HG03571 (cell line): ENCODE results near the gene SMYD2.

Experiments
- ATAC-seq: cut with Tn5 transposase; IDR thresholded peaks from one replicate; pipeline ENCODE4 v1.9.1; 2021; ENCODE audit not compliant: unreplicated experiment

Gene SMYD2

DNA sequence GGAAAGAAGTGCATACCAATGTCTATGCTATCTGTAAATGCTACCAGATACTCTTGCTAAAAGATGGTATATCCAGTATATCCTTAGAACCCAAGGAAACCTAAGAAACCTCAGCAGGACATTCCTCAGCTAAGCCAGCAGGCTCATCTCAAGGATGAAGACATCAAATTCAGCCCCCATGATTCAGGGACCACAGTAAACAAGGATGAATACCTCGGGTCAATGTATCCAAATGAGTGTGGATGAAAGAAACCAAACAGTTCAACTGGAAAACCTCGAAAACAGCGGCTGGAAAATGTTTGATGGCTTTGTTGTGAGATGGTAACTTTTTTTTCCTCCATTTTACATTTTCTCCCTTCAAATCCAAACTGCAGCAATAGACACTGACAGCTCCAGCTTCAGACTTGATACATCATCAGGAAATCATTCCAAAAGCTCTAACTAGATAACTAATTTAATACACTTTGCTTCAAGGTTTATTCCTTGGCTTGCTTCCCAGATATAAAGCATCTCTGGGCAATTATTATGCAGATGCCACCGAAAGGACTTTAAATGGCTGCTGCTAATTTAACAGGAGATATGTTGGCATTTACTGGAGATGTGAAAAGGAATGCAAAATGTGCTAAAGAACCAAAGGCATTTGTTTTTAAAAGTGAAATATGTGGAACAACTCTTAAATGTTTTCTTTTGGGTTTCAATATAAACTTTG lies 73.6 kb downstream of the SMYD2 start:
- ATAC-seq: no peak

DNA sequence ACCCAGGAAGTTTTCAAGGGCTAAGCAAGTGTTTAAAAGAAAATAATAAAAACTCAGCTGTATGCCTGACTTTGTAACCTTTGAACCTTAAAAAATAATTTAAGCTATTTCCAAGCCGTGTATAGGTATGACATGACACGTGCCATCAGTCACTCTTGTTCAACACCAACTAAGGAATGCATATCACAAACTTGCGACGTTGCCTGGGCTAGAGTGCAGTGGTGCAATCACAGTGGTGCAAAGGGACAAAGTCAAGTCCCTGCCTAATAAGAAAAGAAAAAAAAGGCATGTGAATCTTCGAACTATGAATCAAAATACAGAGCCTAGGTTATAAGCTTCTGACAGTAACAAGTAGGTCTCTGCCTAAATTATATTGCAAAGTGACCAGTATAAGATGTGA lies 79.2 kb downstream of the SMYD2 start:
- no peak for ATAC-seq

- ATAC-seq: no peak
Measured at GRCh38 chr1:214360525-214361164, 79.7 kb downstream of the SMYD2 start.

DNA sequence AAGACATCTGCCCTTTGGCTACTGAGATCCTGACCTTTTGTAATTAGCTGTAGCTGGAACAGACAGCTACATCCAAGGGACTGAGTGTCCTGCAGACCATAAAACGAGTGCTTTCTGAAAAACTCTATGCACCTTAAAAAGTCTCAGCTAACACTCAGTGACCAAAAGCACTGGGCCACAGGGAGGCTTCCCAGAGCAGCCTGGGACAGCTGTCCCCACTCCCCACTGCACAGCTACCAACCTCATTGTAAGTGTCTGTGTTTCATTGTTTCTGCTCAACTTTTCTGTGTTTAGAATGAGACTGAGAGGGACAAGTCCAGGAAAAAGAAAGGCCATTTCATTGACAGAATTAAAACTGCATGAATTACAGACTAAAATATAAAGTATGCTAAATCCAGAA lies 80.7 kb downstream of the SMYD2 start:
- no peak for ATAC-seq

- ATAC-seq: no peak
Measured at GRCh38 chr1:214362188-214362882, 81.4 kb downstream of the SMYD2 start.

DNA sequence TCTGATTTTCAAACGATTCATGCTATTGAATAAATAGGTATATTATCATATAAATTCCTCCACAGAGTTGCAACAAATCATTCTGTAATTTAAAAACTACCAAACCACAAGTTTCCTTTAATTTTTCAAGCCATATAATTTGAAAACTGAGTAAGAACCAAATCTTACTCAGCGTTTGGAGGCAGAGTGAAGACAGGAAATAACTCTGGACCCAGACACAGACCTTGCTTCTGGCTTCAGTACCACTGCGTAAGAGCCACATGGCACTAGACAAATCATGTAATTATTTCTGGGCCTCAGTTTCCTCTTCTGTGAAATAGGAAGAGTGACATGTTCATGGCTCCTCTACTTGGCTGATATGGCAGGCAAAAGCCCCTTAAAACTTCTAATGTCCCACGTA lies 82.4 kb downstream of the SMYD2 start:
- no peak for ATAC-seq

GRCh38 chr1:214364386-214364785 lies 83.4 kb downstream of the SMYD2 start:
- ATAC-seq: no peak

DNA sequence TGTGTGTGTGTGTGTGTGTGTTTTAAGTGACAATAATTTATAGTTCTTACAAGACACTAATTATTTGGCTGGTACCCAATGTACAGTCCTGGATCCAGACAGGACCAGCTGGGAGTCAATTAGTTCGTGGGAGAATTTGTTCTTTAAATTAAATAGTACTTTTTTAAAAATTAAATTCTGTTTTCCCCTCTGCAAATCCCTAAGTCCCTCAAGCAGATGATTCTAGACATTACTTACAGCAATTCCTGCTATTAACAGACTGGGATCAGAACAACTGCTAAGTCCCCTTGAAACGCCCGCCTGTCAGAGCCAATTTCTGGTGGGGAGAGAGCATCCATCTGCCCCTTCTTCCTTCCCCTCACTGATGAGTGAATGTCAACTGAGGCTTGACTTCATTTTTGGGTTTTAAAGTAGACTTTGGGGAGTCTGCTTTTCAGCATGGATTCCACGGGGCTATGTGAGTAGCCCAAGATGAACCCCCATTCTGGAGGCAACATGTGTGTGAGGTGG lies 83.9 kb downstream of the SMYD2 start:
- ATAC-seq: no peak

GRCh38 chr1:214367841-214368240 lies 86.9 kb downstream of the SMYD2 start:
- no peak for ATAC-seq

GRCh38 chr1:214369364-214369763 lies 88.4 kb downstream of the SMYD2 start:
- no peak for ATAC-seq

DNA sequence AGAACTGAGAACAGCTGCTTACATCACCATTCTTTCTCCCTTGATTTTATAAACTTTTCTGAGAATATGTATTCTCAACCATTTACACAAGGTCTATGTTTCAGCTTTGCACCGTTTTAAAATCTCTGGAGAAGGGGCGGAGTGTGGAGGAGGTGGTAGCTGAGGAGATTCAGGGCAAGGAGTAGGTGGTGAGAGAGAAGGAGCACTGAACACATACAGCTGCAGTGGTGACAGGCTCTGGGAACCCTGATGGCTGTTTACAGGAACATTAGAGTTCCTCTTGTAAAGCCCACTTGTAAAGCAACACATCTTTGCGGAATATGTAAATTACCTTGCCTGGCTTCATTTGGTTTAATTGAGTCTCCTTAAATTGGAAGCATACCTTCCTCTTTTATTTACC lies 89.7 kb downstream of the SMYD2 start:
- ATAC-seq: no peak

GRCh38 chr1:214372092-214372491 lies 91.1 kb downstream of the SMYD2 start:
- ATAC-seq: no peak

GRCh38 chr1:214377485-214377884 lies 96.5 kb downstream of the SMYD2 start:
- ATAC-seq: no peak

DNA sequence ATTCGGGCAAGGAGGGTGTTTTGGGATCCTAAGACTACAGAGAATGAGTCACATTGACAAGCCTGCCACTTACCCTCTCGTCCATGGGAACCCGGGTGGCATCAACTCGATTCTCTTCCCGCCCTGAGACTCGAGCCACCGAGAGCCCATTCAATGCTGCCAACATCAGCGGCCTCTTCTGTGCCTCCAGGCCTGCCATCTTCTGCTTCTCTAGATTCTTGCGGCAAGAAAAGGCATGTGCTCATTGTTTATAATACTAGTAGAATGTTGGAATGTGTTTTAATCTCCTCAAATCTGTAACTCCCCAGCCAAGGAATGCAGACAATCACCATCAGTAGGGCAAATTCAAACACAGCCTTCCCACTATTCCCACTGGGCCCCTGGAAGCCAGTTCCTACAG lies 96.9 kb downstream of the SMYD2 start:
- no peak for ATAC-seq

GRCh38 chr1:214378492-214378891 lies 97.5 kb downstream of the SMYD2 start:
- ATAC-seq: no peak

GRCh38 chr1:214379236-214379970 lies 98.4 kb downstream of the SMYD2 start:
- no peak for ATAC-seq

DNA sequence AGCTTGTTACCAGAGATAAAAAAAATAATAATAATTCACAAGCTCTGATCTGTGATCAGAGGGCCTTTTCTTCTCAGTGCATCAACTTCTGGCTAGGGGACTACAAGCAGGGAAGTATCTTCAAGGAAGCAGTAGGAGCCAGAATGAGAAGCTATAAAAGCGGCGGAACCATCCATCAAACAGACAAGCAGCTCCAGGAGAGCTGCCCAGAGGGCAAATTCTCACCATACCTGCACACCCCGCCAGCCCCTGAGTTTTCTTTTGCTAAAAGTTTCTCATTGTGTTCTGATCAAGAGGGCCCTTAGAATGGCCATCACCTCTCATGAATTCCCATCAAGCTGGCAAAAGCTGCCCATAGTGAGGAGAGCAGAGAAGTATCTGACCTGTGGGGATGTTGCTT lies 99.4 kb downstream of the SMYD2 start:
- ATAC-seq: no peak

GRCh38 chr1:214380986-214381695 lies 100.2 kb downstream of the SMYD2 start:
- ATAC-seq: no peak

- no peak for ATAC-seq
Measured at GRCh38 chr1:214383381-214384372, 102.7 kb downstream of the SMYD2 start.
